Activated CD8-positive, alpha-beta T cell treated with anti-CD3 and anti-CD28 coated beads for 36 hours (primary cell): Measurements from ENCODE around the gene PLRG1. TPM values are rescaled to one million over a fixed set of nuclear protein-coding genes. Genes with fewer than 3 reads are reported as not detected.

Experiments
- ATAC-seq: fragments of 200-7000 bp; cut with Tn5 transposase; one replicate; pipeline ENCODE4 v1.10.0; 2021; ENCODE audit warnings: mild to moderate bottlenecking, moderate library complexity
- CTCF ChIA-PET: fragments of 350-600 bp; sonication (Branson Sonifier 250); formaldehyde crosslinking; loops from one replicate; lab custom pipeline; 2021; ENCODE audit warnings: antibody characterized with exemption; lab: Charles Lee
- POLR2A ChIA-PET: fragments of 350-600 bp; sonication (Branson Sonifier 250); formaldehyde crosslinking; loops from one replicate; lab custom pipeline; 2021; ENCODE audit warnings: antibody characterized with exemption; lab: Charles Lee
- DNase-seq: peaks from one replicate; pipeline ENCODE4 v3.0.0-alpha.2; 2020
- H3K27ac Mint-ChIP-seq: one replicate; pipeline ENCODE4 v1.8.0; 2021; ENCODE audit warnings: mild to moderate bottlenecking, mixed read lengths
- H3K27me3 Mint-ChIP-seq: one replicate; pipeline ENCODE4 v1.8.0; 2021; ENCODE audit warnings: mixed read lengths
- H3K36me3 Mint-ChIP-seq: one replicate; pipeline ENCODE4 v1.8.0; 2021; ENCODE audit warnings: low read depth, mixed read lengths
- H3K4me1 Mint-ChIP-seq: one replicate; pipeline ENCODE4 v1.8.0; 2021; ENCODE audit warnings: low read depth, mixed read lengths
- H3K4me3 Mint-ChIP-seq: one replicate; pipeline ENCODE4 v1.8.0; 2021; ENCODE audit warnings: mild to moderate bottlenecking, moderate library complexity, mixed read lengths
- H3K9me3 Mint-ChIP-seq: one replicate; pipeline ENCODE4 v1.8.0; 2021; ENCODE audit warnings: mixed read lengths
- intact Hi-C: fragments of 100-400 bp; cut with micrococcal nuclease; formaldehyde crosslinking; loops from one replicate; pipeline ENCODE4 v1.10.0; 2022
- total RNA-seq, 2 experiments: library from RNA; stranded (reverse); gene quantifications; one replicate each; pipeline ENCODE4 v1.2.3, GENCODE V29; 2021
- TF ChIP-seq, protein P1 (sequence below): fragments of 200-600 bp; IDR thresholded peaks from one replicate; pipeline ENCODE4 v1.8.0; 2022; ENCODE audit warnings: antibody characterized with exemption, mild to moderate bottlenecking

PLRG1 gene
- total RNA-seq, 2 experiments from 2014 or later: 114 to 121 TPM

DNA sequence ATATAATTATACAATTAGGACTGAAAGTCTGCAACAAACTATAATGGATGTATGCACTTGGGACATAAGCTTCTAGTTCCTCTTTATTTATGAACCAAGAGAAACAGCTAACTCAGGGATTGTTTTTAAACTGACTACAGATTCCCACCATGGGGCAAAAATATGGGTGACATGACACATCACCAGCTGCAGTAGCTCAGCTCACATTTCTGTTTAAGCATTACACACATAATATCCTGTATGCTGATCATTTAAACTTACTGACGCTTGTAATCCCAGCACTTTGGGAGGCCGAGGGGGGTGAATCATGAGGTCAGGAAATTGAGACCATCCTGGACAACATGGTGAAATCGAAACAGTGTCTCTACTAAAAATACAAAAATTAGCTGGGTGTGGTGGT is 24.1 kb upstream of the PLRG1 start:
- TF ChIP-seq, protein P1, sequence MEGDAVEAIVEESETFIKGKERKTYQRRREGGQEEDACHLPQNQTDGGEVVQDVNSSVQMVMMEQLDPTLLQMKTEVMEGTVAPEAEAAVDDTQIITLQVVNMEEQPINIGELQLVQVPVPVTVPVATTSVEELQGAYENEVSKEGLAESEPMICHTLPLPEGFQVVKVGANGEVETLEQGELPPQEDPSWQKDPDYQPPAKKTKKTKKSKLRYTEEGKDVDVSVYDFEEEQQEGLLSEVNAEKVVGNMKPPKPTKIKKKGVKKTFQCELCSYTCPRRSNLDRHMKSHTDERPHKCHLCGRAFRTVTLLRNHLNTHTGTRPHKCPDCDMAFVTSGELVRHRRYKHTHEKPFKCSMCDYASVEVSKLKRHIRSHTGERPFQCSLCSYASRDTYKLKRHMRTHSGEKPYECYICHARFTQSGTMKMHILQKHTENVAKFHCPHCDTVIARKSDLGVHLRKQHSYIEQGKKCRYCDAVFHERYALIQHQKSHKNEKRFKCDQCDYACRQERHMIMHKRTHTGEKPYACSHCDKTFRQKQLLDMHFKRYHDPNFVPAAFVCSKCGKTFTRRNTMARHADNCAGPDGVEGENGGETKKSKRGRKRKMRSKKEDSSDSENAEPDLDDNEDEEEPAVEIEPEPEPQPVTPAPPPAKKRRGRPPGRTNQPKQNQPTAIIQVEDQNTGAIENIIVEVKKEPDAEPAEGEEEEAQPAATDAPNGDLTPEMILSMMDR: no peak
- ChIA-PET POLR2A (no interaction called here), CTCF (interaction anchor here (1.2 to 2.3 kb wide), 2 partner anchors 15 to 22 kb away, joined by 3 to 7 read pairs; no protein-coding TSS in a partner anchor)
- H3K27ac Mint-ChIP-seq: no peak overlapping the region
- intact Hi-C loops: no loop called here
- DNase-seq: no peak
- peaks cover 11% of the 10 kb centered on the region for H3K27me3 Mint-ChIP-seq
- no peak for ATAC-seq
- no peaks in the 10 kb centered on the region for H3K36me3 Mint-ChIP-seq
- H3K9me3 Mint-ChIP-seq: no peaks in the 10 kb centered on the region
- no peaks in the 10 kb centered on the region for H3K4me1 Mint-ChIP-seq
- H3K4me3 Mint-ChIP-seq: no peak overlapping the region

DNA sequence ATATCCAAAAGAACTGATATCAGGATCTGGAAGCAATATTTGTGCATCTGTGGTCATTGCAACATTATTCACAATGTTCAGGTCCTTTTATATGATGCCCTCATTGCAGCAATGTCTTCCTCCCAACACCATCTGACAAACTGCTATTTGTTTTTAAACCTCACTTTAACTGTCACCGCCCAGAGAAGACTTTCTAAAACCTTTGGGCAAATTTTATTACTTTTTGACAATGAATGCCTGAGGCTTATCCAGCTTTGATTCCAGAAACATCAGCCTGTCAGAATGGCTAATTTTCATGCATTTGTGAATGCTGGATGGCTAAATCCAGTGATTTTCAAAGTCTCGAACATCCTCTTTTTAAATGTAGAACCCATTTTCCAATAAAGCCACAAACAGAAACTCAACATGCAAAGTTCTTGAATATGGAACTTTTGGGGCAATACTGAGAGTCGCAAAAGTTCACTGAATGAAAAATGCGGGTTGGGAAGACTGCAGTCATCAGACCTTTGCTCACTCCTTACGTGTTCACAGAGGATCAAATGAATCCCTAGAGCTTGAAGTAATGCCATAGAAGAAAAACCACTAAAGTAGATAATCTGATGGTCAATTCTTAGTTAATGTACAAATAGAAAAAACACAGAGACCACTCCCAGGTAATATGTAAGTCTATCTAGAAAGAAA is 23.1 kb upstream of the PLRG1 start:
- ChIA-PET CTCF (interaction anchor here (1.2 to 2.3 kb wide), 2 partner anchors 14 to 21 kb away, joined by 3 to 7 read pairs; no protein-coding TSS in a partner anchor), POLR2A (no interaction called here)
- Mint-ChIP-seq H3K36me3 (no peaks in the 10 kb centered on the region), H3K9me3 (no peaks in the 10 kb centered on the region), H3K27ac (no peak overlapping the region), H3K27me3 (peaks cover 11% of the 10 kb centered on the region), H3K4me1 (no peaks in the 10 kb centered on the region), H3K4me3 (no peak overlapping the region)
- intact Hi-C loops: no loop called here
- TF ChIP-seq, protein P1: no peak
- ATAC-seq: no peak
- no peak for DNase-seq

DNA sequence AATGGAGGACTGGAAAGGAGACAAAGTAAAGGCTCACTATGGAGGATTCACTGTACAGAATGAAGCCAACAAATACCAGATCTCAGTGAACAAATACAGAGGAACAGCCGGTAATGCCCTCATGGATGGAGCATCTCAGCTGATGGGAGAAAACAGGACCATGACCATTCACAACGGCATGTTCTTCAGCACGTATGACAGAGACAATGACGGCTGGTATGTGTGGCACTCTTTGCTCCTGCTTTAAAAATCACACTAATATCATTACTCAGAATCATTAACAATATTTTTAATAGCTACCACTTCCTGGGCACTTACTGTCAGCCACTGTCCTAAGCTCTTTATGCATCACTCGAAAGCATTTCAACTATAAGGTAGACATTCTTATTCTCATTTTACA is 19.4 kb upstream of the PLRG1 start:
- no peak for ATAC-seq
- Mint-ChIP-seq H3K27me3 (peaks cover 7% of the 10 kb centered on the region), H3K9me3 (no peaks in the 10 kb centered on the region)

GRCh38 chr4:154569028-154569427 is 18.8 kb upstream of the PLRG1 start:
- H3K4me3 Mint-ChIP-seq: no peak overlapping the region
- H3K36me3 Mint-ChIP-seq: no peaks in the 10 kb centered on the region
- ATAC-seq: no peak
- intact Hi-C loops: no loop called here
- POLR2A ChIA-PET: no interaction called here
- CTCF ChIA-PET: interaction anchor here (1.6 to 2.8 kb wide), 2 partner anchors 9 to 10 kb away, joined by 4 to 12 read pairs; no protein-coding TSS in a partner anchor
- no peak for DNase-seq
- no peaks in the 10 kb centered on the region for H3K4me1 Mint-ChIP-seq
- no peak overlapping the region for H3K27ac Mint-ChIP-seq
- peaks cover 7% of the 10 kb centered on the region for H3K27me3 Mint-ChIP-seq
- TF ChIP-seq, protein P1: no peak
- H3K9me3 Mint-ChIP-seq: no peaks in the 10 kb centered on the region

More for the DNA sequence above, 19.4 kb upstream of the PLRG1 start:
- intact Hi-C loops: no loop called here
- H3K4me1 Mint-ChIP-seq: no peaks in the 10 kb centered on the region
- H3K4me3 Mint-ChIP-seq: no peak overlapping the region
- ChIA-PET CTCF (interaction anchor here (1.6 to 2.8 kb wide), 2 partner anchors 8 to 11 kb away, joined by 4 to 12 read pairs; no protein-coding TSS in a partner anchor), POLR2A (no interaction called here)
- TF ChIP-seq, protein P1: no peak
- no peak for DNase-seq
- H3K36me3 Mint-ChIP-seq: no peaks in the 10 kb centered on the region
- H3K27ac Mint-ChIP-seq: no peak overlapping the region

DNA sequence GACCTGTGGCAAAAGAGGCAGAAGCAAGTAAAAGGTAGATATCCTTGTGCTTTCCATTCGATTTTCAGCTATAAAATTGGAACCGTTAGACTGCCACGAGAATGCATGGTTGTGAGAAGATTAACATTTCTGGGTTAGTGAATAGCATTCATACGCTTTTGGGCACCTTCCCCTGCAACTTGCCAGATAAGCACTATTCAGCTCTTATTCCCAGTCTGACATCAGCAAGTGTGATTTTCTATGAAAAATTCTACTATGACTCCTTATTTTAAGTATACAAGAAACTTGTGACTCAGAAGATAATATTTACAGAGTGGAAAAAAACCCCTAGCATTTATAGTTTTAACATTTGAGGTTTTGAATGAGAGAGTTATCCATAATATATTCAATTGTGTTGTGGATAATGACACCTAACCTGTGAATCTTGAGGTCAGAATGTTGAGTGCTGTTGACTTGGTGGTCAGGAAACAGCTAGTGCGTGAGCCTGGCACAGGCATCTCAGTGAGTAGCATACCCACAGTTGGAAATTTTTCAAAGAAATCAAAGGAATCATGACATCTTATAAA is 16.5 kb upstream of the PLRG1 start:
- no peaks in the 10 kb centered on the region for H3K36me3 Mint-ChIP-seq
- no peak overlapping the region for H3K27ac Mint-ChIP-seq
- H3K9me3 Mint-ChIP-seq: no peaks in the 10 kb centered on the region
- POLR2A ChIA-PET: no interaction called here
- CTCF ChIA-PET: interaction anchor here (1.8 kb wide), 1 partner anchor 14 kb away, joined by 6 read pairs; no protein-coding TSS in a partner anchor
- ATAC-seq: no peak
- no peak for DNase-seq
- no peak overlapping the region for H3K4me3 Mint-ChIP-seq
- peaks cover 5% of the 10 kb centered on the region for H3K27me3 Mint-ChIP-seq
- H3K4me1 Mint-ChIP-seq: no peaks in the 10 kb centered on the region
- intact Hi-C loops: no loop called here
- TF ChIP-seq, protein P1: no peak
